Activated CD4-positive, alpha-beta T cell treated with anti-CD3 and anti-CD28 coated beads for 36 hours (primary cell): Measurements from ENCODE around the gene HOXA9. TPM values are rescaled to one million over a fixed set of nuclear protein-coding genes. Genes with fewer than 3 reads are reported as not detected.

Experiments used
- ATAC-seq: fragments of 200-7000 bp; cut with Tn5 transposase; one replicate; pipeline ENCODE4 v1.10.0; 2021; ENCODE audit warnings: mild to moderate bottlenecking, moderate library complexity
- CTCF ChIA-PET: fragments of 350-600 bp; sonication (Branson Sonifier 250); formaldehyde crosslinking; loops from one replicate; lab custom pipeline; 2021; ENCODE audit warnings: antibody characterized with exemption; lab: Charles Lee
- POLR2A ChIA-PET: fragments of 350-600 bp; sonication (Branson Sonifier 250); formaldehyde crosslinking; loops from one replicate; lab custom pipeline; 2021; ENCODE audit warnings: antibody characterized with exemption, inconsistent platforms; lab: Charles Lee
- DNase-seq: peaks from one replicate; pipeline ENCODE4 v3.0.0-alpha.2; 2020
- H3K27ac Mint-ChIP-seq: one replicate; pipeline ENCODE4 v1.8.0; 2021; ENCODE audit warnings: mixed read lengths
- H3K27me3 Mint-ChIP-seq: one replicate; pipeline ENCODE4 v1.8.0; 2021; ENCODE audit warnings: mixed read lengths
- H3K36me3 Mint-ChIP-seq: one replicate; pipeline ENCODE4 v1.8.0; 2021; ENCODE audit warnings: low read depth, mixed read lengths
- H3K4me1 Mint-ChIP-seq: one replicate; pipeline ENCODE4 v1.8.0; 2021; ENCODE audit warnings: mixed read lengths
- H3K4me3 Mint-ChIP-seq: one replicate; pipeline ENCODE4 v1.8.0; 2021; ENCODE audit warnings: mild to moderate bottlenecking, moderate library complexity, mixed read lengths
- H3K9me3 Mint-ChIP-seq: one replicate; pipeline ENCODE4 v1.8.0; 2021; ENCODE audit warnings: low read depth, mixed read lengths
- intact Hi-C, 2 experiments: fragments of 100-400 bp; cut with DNase I in 1 of 2; cut with micrococcal nuclease in 1 of 2; formaldehyde crosslinking; loops; one replicate each; pipeline versions ENCODE4 v1.14.2 to v1.15.1; 2022 to 2024; cut with DNase I, micrococcal nuclease
- total RNA-seq, 2 experiments: library from RNA; stranded (reverse); gene quantifications; one replicate each; pipeline ENCODE4 v1.2.3, GENCODE V29; 2021

HOXA9 gene
- total RNA-seq, 2 experiments from 2014 or later: not detected

- Mint-ChIP-seq H3K4me3 (no peak overlapping the region), H3K27me3 (peaks cover 70% of the 10 kb centered on the region), H3K9me3 (no peaks in the 10 kb centered on the region), H3K4me1 (peaks cover 20% of the 10 kb centered on the region), H3K36me3 (no peaks in the 10 kb centered on the region), H3K27ac (no peak overlapping the region)
- CTCF ChIA-PET: interaction anchor here (0.7 to 3.6 kb wide), 17 partner anchors 9 to 779 kb away, joined by 3 to 16 read pairs (median 4); partner anchors contain the start of gene EVX1
- ATAC-seq (no peak), DNase-seq (no peak)
- POLR2A ChIA-PET: interaction anchor here (0.6 kb wide), 1 partner anchor 14 kb away, joined by 8 read pairs; no protein-coding TSS in a partner anchor
- intact Hi-C loops: loop anchor here in 1 of 2 experiments (2.0 kb wide), 1 partner anchor 18 kb away; no protein-coding TSS in a partner anchor
Measured at GRCh38 chr7:27148756-27149641, 16.3 kb downstream of the HOXA9 start.

DNA sequence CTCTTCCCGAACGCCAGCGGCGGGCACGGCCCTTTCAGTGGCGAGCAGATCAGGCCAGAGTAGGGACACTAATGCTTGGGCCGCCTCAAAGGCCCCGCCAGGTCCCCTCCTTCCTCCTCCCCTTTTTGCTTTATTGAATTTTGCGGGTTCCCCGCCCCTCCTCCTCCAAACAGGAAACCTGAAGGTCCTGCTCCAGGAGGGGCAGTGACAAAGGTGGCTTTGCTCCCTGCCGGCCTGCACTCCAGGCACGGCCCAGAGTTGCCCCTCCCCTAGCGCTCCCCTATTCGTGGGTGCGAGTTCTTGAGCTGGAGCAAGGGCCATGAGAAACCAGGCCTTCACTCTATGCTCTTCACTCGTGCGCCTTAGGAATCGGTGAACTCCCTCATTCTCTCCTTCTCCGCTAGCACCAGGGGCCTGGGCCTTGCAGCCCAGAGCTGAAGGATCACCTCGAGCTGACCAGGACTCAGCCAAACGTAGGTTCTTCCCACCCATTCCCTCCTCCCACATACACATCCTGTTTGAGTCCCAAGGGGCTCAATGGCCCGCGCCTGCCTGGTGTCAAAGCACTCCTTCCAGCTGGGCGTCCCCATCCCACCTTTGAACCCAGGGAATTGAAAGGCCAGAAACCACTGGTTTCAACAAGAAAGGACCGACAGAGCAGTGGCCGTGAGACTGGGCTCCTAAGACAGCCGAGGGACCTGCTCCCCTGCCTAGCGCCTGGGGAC is 17.1 kb downstream of the HOXA9 start:
- CTCF ChIA-PET: interaction anchor here (0.8 to 3.6 kb wide), 7 partner anchors 13 to 99 kb away, joined by 3 to 16 read pairs (median 7); no protein-coding TSS in a partner anchor
- no peak for ATAC-seq
- no peak overlapping the region for H3K27ac Mint-ChIP-seq
- peaks cover 20% of the 10 kb centered on the region for H3K4me1 Mint-ChIP-seq
- DNase-seq: peak; percentile 7
- POLR2A ChIA-PET: no interaction called here
- H3K4me3 Mint-ChIP-seq: no peak overlapping the region
- peaks cover 62% of the 10 kb centered on the region for H3K27me3 Mint-ChIP-seq
- intact Hi-C loops: loop anchor here in 1 of 2 experiments (2.0 kb wide), 1 partner anchor 19 kb away; no protein-coding TSS in a partner anchor
- H3K36me3 Mint-ChIP-seq: no peaks in the 10 kb centered on the region
- no peaks in the 10 kb centered on the region for H3K9me3 Mint-ChIP-seq

DNA sequence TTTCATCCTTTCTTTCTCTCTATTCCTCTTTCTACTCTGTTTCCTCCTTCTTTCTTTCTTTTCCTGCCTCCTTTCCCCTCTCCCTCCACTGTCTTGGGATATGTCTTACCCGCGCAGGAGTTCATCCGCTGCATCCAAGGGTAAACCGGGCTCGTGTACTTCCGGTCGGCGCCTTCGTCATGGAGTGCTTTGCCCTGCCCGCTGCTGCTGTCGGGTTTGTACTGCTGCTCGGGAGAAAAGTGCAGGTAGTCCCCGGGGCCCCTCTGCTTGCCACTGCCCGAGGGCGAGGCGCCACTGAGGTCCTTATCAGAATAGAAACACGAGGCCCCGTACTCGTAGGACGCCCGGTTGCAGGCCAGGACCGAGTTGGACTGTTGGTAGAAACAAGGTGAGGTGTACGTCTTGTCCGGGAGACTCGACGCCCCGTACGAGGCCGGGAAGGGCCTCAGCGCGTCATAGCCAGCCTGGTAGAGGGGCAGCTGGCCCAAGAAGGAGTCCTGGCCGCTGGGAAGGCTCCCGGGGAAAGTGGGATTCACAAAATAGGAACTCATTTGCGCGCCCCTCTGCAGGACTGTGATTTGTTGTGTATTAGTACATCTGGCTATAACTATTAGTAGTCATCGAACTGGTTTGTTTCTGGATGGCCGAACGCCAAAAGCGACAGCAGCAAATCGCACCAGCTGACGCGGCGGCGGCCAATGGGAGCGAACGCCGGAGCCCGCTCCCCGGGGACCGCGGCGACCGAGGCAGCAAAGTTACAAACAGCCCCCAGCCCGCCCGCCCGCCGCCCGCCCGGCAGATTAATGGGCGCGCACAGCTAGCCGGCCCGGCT is 17.9 kb downstream of the HOXA9 start, which contains the start of gene HOXA6:
TSS of gene HOXA6 (minus strand) at position 576 of the 832 bp plus-strand sequence. CDS start at position 551, 25 bp downstream.
- H3K36me3 Mint-ChIP-seq: no peaks in the 10 kb centered on the region
- intact Hi-C loops: loop anchor here in 1 of 2 experiments (2.0 kb wide), 1 partner anchor 19 kb away; no protein-coding TSS in a partner anchor
- POLR2A ChIA-PET: no interaction called here
- no peaks in the 10 kb centered on the region for H3K9me3 Mint-ChIP-seq
- H3K4me3 Mint-ChIP-seq: no peak within 1 kb of the TSS
- CTCF ChIA-PET: interaction anchor here (1.1 to 2.0 kb wide), 3 partner anchors 14 to 48 kb away, joined by 3 to 8 read pairs (median 7); no protein-coding TSS in a partner anchor
- H3K27ac Mint-ChIP-seq: no peak within 1 kb of the TSS
- peaks cover 20% of the 10 kb centered on the region for H3K4me1 Mint-ChIP-seq
- DNase-seq (peak; percentile 29), ATAC-seq (no peak)
- peaks cover 61% of the 10 kb centered on the region for H3K27me3 Mint-ChIP-seq

DNA sequence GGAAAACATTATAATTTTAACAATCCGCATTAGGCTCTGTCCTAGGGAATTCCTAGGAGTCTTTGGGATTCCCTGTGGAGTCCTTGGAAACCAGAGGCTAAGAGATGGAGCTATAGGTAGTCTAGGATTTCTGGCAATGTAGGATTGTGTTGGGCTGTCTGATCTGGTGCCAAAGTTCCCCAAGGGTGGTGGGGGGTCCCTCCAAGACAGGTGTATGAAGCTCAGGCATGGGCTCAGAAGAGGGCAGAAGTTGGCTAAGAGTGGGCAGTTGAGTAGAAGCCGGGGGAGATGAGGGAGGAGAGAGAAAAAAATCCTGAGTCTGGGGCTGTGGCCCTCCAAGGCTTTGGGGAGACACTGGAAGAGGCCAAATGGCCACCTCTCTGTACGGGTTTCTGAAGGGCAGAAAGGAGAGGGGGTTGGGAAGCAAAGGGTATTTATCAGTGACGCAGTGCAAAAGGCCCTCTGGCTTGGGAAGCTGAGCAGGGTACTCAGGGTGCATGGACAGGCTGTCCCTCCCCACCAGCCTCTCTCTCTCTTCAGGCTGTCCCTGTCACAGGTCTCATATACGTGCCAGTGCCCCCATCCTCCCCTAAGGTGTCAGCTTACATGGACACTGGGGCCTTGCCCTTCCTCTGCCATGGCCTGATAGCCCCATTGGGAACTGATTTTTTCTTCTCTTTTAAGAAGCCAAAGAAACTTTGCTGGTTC is 18.7 kb downstream of the HOXA9 start:
- POLR2A ChIA-PET: no interaction called here
- DNase-seq (no peak), ATAC-seq (no peak)
- peaks cover 56% of the 10 kb centered on the region for H3K27me3 Mint-ChIP-seq
- H3K4me1 Mint-ChIP-seq: peaks cover 15% of the 10 kb centered on the region
- intact Hi-C loops: no loop called here
- H3K27ac Mint-ChIP-seq: no peak overlapping the region
- H3K9me3 Mint-ChIP-seq: no peaks in the 10 kb centered on the region
- H3K4me3 Mint-ChIP-seq: no peak overlapping the region
- CTCF ChIA-PET: interaction anchor here (1.9 kb wide), 1 partner anchor 33 kb away, joined by 6 read pairs; no protein-coding TSS in a partner anchor
- H3K36me3 Mint-ChIP-seq: no peaks in the 10 kb centered on the region

GRCh38 chr7:27145914-27146412 is 19.4 kb downstream of the HOXA9 start:
- H3K4me1 Mint-ChIP-seq: peaks cover 8% of the 10 kb centered on the region
- H3K27me3 Mint-ChIP-seq: peaks cover 54% of the 10 kb centered on the region
- no peak for ATAC-seq
- no peak overlapping the region for H3K27ac Mint-ChIP-seq
- no peaks in the 10 kb centered on the region for H3K36me3 Mint-ChIP-seq
- no peak overlapping the region for H3K4me3 Mint-ChIP-seq
- ChIA-PET CTCF (interaction anchor here (1.9 kb wide), 1 partner anchor 34 kb away, joined by 6 read pairs; no protein-coding TSS in a partner anchor), POLR2A (no interaction called here)
- no peak for DNase-seq
- H3K9me3 Mint-ChIP-seq: no peaks in the 10 kb centered on the region
- intact Hi-C loops: no loop called here

DNA sequence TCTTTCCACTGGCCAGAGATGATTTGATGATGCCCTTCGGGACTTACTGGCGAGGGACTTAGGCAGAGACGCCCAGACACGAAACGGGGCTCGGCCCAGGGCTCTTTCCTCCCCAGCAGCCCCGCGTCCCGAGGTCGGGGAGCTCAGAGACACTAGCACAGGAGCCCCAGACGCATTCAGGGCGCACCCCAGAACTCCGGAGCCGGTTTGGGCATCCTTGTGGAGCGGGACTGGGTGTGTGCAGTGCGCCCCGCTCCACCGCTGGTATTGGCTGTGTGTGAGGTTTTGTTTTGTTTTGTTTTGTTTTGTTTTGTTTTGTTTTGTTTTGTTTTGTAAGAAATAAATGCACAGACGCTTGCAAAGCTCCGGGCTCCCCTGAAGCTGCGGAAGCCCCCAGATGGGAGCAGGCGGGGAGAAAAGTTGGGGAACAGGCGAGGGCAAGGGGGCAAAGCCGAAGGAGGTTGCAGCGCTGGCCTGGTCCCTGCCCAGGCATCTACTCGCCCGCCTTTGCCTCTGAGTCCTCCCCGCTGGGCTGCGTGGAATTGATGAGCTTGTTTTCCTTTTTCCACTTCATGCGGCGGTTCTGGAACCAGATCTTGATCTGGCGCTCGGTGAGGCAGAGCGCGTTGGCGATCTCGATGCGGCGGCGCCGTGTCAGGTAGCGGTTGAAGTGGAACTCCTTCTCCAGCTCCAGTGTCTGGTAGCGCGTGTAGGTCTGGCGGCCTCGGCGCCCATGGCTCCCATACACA is 20.0 kb downstream of the HOXA9 start:
- DNase-seq (no peak), ATAC-seq (no peak)
- no peak overlapping the region for H3K27ac Mint-ChIP-seq
- H3K36me3 Mint-ChIP-seq: no peaks in the 10 kb centered on the region
- H3K4me1 Mint-ChIP-seq: peaks cover 6% of the 10 kb centered on the region
- intact Hi-C loops: no loop called here
- POLR2A ChIA-PET: no interaction called here
- no peak overlapping the region for H3K4me3 Mint-ChIP-seq
- peaks cover 51% of the 10 kb centered on the region for H3K27me3 Mint-ChIP-seq
- CTCF ChIA-PET: interaction anchor here (0.6 to 1.9 kb wide), 3 partner anchors 34 to 463 kb away, joined by 3 to 6 read pairs (median 3); no protein-coding TSS in a partner anchor
- no peaks in the 10 kb centered on the region for H3K9me3 Mint-ChIP-seq

DNA sequence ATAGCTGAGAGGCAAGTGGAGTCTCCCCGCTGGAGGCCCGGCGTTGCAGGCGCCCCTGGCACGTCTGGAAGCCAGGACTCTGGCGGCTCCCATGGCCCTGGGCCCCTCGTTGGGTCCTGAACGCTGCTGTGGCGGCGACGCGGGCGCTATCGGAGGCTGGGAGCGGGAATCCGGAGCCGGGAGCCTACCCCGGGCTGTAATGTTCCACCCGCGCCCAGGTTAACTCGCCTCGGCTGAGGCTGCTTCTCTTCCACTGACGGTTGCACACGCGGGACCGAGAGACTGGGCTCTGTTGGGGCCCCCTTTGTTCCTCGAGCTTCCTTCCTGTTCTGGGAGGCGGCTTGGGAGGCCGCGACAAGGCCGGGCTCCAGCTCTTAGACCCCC is 20.6 kb downstream of the HOXA9 start:
- Mint-ChIP-seq H3K36me3 (no peaks in the 10 kb centered on the region), H3K27me3 (peaks cover 45% of the 10 kb centered on the region), H3K4me1 (peaks cover 6% of the 10 kb centered on the region), H3K4me3 (no peak overlapping the region), H3K27ac (no peak overlapping the region), H3K9me3 (no peaks in the 10 kb centered on the region)
- ATAC-seq: no peak
- ChIA-PET CTCF (interaction anchor here (0.6 to 1.9 kb wide), 2 partner anchors 35 to 290 kb away, joined by 3 to 6 read pairs; no protein-coding TSS in a partner anchor), POLR2A (no interaction called here)
- DNase-seq: no peak
- intact Hi-C loops: no loop called here

DNA sequence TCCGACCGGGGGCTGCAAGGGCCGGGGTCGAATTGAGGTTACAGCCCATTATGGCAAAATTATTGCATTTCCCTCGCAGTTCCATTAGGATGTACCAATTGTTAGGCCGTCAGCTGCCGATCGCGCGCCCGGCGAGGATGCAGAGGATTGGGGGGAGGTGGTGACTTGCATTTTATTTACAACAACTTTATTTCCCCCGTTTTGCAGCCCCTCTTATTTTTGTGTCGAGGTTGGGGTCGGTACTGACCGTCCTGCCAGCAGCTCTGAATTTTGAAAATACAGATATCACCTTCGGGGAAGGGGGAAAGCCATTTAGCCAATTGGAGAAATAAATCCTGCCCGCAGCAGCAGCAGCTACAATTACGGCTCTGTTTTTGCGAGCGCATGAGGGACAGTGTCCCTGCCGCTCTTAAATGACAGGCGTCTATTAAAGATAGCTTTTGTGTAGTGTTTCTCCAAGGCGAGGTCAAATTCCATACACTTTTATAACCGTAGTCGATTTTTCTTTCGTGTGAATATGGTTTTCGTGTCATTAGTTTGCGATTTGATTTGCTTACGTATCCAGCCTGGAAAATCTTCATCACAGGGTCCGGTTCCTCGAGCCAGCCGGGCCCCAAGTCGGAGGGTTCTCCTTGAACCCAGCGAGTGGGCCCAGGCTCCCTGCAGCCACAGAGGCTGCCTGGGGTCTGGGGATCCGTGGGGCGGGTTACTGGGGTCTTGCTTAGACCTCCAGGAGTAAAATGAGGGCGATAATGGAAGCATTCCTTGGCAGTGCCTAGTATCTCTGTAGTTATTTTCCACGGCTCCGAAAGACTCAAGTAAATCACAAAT is 21.2 kb downstream of the HOXA9 start:
- Mint-ChIP-seq H3K4me3 (no peak overlapping the region), H3K27me3 (peaks cover 41% of the 10 kb centered on the region), H3K36me3 (no peaks in the 10 kb centered on the region), H3K9me3 (no peaks in the 10 kb centered on the region), H3K4me1 (peaks cover 6% of the 10 kb centered on the region), H3K27ac (no peak overlapping the region)
- CTCF ChIA-PET: interaction anchor here (0.6 kb wide), 1 partner anchor 289 kb away, joined by 3 read pairs; no protein-coding TSS in a partner anchor
- intact Hi-C loops: no loop called here
- DNase-seq: no peak
- POLR2A ChIA-PET: interaction anchor here (0.5 kb wide), 1 partner anchor 44 kb away, joined by 4 read pairs; no protein-coding TSS in a partner anchor
- no peak for ATAC-seq
